CD4-positive, alpha-beta T cell treated with Interferon alpha-2 for 1 hour (primary cell): Measurements from ENCODE around the gene PEX7.
"Not testable (repeated sequence)": the region's sequence is repeated elsewhere in the genome, so short reads cannot be mapped to it uniquely, and the experiment has no call there.

Experiments used
- DNase-seq, 2 donors: peaks; one replicate each; pipeline ENCODE4 v3.0.0-alpha.2; 2020 to 2022

Gene PEX7

GRCh38 chr6:136822376-136823127 is at the start of gene PEX7:
PEX7 (plus strand) TSS chr6:136822592; CDS start chr6:136822666, 74 bp downstream.
- DNase-seq: peak; percentile 87 to 94

- DNase-seq: no peak
Observed at GRCh38 chr6:136772685-136773472, 49.5 kb upstream of the PEX7 start.

GRCh38 chr6:136773473-136773796 is 49.0 kb upstream of the PEX7 start:
- no peak for DNase-seq

GRCh38 chr6:136774228-136775041 is 48.0 kb upstream of the PEX7 start:
- DNase-seq: no peak

GRCh38 chr6:136775081-136775480 is 47.3 kb upstream of the PEX7 start:
- DNase-seq: no peak

- DNase-seq: no peak
Observed at GRCh38 chr6:136775548-136775947, 46.8 kb upstream of the PEX7 start.

GRCh38 chr6:136777651-136778050 is 44.7 kb upstream of the PEX7 start:
- DNase-seq: no peak

- no peak for DNase-seq
Observed at GRCh38 chr6:136779682-136780081, 42.7 kb upstream of the PEX7 start.

GRCh38 chr6:136780972-136781371 is 41.4 kb upstream of the PEX7 start:
- no peak for DNase-seq

GRCh38 chr6:136782021-136782770 is 40.2 kb upstream of the PEX7 start:
- no peak for DNase-seq

- DNase-seq: no peak
Observed at GRCh38 chr6:136783021-136783420, 39.4 kb upstream of the PEX7 start.

GRCh38 chr6:136783495-136784270 is 38.7 kb upstream of the PEX7 start:
- peak in 1 of 2 donors; percentile 54 for DNase-seq

- no peak for DNase-seq
Observed at GRCh38 chr6:136784271-136784664, 38.1 kb upstream of the PEX7 start.

- DNase-seq: peak; percentile 51 to 60
Observed at GRCh38 chr6:136784910-136785746, 37.3 kb upstream of the PEX7 start.

GRCh38 chr6:136786658-136787057 is 35.7 kb upstream of the PEX7 start:
- DNase-seq: no peak

- no peak for DNase-seq
Observed at GRCh38 chr6:136787726-136788068, 34.7 kb upstream of the PEX7 start.

GRCh38 chr6:136788069-136788902 is 34.1 kb upstream of the PEX7 start:
- peak in 1 of 2 donors; percentile 79 for DNase-seq

GRCh38 chr6:136789440-136789839 is 33.0 kb upstream of the PEX7 start:
- DNase-seq: not testable (repeated sequence)

GRCh38 chr6:136790411-136791295 is 31.7 kb upstream of the PEX7 start:
- no peak for DNase-seq
